WTC11 (cell line): ENCODE results near the gene COL27A1.

Source experiments
- FOXP1 ChIP-seq: sonication (generic); formaldehyde crosslinking; IDR thresholded peaks from 2 replicates; pipeline ENCODE4 v1.8.0; 2022; ENCODE audit warnings: missing genetic modification reagents, mild to moderate bottlenecking, moderate library complexity, borderline replicate concordance
- TEAD1 ChIP-seq: sonication (generic); formaldehyde crosslinking; IDR thresholded peaks from 2 replicates; pipeline ENCODE4 v1.8.0; 2022; ENCODE audit warnings: mild to moderate bottlenecking, missing genetic modification reagents
- TF ChIP-seq, protein P1 (sequence below): fragments of 200-600 bp; IDR thresholded peaks from 2 replicates; pipeline ENCODE4 v1.8.0; 2022; ENCODE audit warnings: antibody characterized with exemption
- TF ChIP-seq, protein P2 (sequence below): fragments of 250-450 bp; sonication (Bioruptor Pico); conservative IDR thresholded peaks from 2 replicates; pipeline ENCODE4 v1.9.0; 2021; ENCODE audit warnings: mild to moderate bottlenecking
- TF ChIP-seq, protein P3 (sequence below): sonication (generic); formaldehyde crosslinking; IDR thresholded peaks from 2 replicates; pipeline ENCODE4 v1.8.0; 2022; ENCODE audit warnings: mild to moderate bottlenecking, missing genetic modification reagents

DNA sequence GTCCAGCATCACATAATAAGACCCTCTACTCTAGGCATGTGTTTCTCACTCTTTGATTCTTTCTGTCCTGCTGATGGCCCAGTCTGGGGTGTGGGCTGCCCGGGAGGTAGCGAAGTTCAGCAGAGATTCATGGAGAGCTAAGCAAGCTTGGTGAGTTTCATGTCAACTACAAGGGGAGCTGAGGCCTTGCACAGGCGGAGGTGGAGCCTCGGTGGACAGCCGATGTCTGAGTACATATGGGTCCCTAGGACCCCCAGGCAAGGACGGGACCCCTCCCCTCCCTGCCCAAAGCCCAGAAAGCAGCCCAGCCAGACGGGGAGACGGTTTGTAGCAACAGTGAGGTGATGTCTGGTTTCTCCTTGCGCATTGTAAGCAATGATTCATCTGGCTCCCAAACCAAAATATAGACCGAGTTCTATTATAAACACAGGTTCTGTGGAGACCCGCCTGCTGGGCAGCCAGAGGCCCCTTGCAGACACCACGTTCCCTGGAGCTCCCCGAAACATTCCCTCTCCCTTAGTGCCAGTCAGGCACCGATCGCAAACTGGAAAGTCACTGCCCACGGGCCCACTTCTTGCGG, 45.5 kb downstream of the COL27A1 start:
- TF ChIP-seq, protein P1, sequence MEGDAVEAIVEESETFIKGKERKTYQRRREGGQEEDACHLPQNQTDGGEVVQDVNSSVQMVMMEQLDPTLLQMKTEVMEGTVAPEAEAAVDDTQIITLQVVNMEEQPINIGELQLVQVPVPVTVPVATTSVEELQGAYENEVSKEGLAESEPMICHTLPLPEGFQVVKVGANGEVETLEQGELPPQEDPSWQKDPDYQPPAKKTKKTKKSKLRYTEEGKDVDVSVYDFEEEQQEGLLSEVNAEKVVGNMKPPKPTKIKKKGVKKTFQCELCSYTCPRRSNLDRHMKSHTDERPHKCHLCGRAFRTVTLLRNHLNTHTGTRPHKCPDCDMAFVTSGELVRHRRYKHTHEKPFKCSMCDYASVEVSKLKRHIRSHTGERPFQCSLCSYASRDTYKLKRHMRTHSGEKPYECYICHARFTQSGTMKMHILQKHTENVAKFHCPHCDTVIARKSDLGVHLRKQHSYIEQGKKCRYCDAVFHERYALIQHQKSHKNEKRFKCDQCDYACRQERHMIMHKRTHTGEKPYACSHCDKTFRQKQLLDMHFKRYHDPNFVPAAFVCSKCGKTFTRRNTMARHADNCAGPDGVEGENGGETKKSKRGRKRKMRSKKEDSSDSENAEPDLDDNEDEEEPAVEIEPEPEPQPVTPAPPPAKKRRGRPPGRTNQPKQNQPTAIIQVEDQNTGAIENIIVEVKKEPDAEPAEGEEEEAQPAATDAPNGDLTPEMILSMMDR = no peak
- TF ChIP-seq FOXP1 (CRISPR knock-in tag) (no peak), TEAD1 (CRISPR knock-in tag) (no peak)
- TF ChIP-seq, protein P2, sequence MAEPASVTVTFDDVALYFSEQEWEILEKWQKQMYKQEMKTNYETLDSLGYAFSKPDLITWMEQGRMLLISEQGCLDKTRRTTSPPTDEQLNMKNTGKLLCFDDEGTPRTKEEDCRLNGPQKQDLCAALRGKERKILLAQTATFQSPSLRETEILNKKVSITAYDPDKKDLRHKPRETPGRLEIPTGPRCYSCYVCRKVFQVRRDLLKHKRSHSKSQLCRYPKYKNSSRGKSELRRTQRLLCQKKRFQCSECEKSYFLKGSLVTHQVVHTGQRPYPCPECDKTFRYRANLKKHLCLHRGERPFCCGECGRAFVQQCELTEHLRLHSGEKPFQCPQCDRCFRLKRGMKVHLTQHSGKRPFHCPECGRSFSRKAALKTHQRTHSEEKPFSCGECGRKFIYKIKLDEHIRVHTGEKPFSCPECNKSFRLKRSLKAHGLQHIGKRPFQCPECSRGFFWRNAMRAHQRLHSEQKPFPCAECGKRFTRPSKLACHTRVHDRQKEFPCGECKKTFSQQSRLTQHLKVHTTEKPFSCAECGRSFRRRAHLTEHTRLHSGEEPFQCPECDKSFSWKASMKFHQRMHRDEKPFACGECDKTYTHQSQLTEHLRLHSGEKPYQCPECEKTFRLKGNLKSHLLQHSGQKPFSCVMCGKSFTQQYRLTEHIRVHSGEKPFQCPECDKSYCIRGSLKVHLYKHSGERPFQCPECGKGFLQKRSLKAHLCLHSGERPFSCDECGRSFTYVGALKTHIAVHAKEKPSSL (CRISPR knock-in tag) = no peak
- TF ChIP-seq, protein P3, sequence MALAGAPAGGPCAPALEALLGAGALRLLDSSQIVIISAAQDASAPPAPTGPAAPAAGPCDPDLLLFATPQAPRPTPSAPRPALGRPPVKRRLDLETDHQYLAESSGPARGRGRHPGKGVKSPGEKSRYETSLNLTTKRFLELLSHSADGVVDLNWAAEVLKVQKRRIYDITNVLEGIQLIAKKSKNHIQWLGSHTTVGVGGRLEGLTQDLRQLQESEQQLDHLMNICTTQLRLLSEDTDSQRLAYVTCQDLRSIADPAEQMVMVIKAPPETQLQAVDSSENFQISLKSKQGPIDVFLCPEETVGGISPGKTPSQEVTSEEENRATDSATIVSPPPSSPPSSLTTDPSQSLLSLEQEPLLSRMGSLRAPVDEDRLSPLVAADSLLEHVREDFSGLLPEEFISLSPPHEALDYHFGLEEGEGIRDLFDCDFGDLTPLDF (CRISPR knock-in tag) = no peak
